ENCODE data around the gene SHANK1. TPM values are rescaled to one million over a fixed set of nuclear protein-coding genes. Genes with fewer than 3 reads are reported as not detected.
"Not testable (repeated sequence)": the region's sequence is repeated elsewhere in the genome, so short reads cannot be mapped to it uniquely, and the experiment has no call there.

The SHANK1 gene
- total RNA-seq, 1 donor from 2014 or later = 2.3 TPM

GRCh38 chr19:50619184-50619583 is 100.4 kb downstream of the SHANK1 start:
- not testable (repeated sequence) for H4K20me1 ChIP-seq (ENCODE audit: low read depth); H3K79me2 ChIP-seq (ENCODE audit: low read depth); H3K9ac ChIP-seq; H3K4me3 ChIP-seq; H3K36me3 Mint-ChIP-seq; H3K27me3 Mint-ChIP-seq (ENCODE audit: insufficient read depth, low read depth); H2AFZ ChIP-seq (replicated peaks); H3K27ac ChIP-seq; H3K9me3 Mint-ChIP-seq; H3K4me3 Mint-ChIP-seq; H3K36me3 ChIP-seq; H3F3A ChIP-seq (ENCODE audit: low read depth); H3K4me2 ChIP-seq; H3K27me3 ChIP-seq; H3K4me1 Mint-ChIP-seq; H3K27ac Mint-ChIP-seq; H3K9me3 ChIP-seq (ENCODE audit: low read depth); H3K4me1 ChIP-seq; DNase-seq (ENCODE audit: low spot score)

- H3K4me1 Mint-ChIP-seq; H3K27me3 Mint-ChIP-seq (ENCODE audit: insufficient read depth, low read depth): not testable (repeated sequence)
Measured at GRCh38 chr19:50618379-50618778, 101.2 kb downstream of the SHANK1 start.

GRCh38 chr19:50612504-50613404 is 106.8 kb downstream of the SHANK1 start:
- H3K36me3 Mint-ChIP-seq; H4K20me1 ChIP-seq (ENCODE audit: low read depth); H3K27ac Mint-ChIP-seq: not testable (repeated sequence)

More at GRCh38 chr19:50618379-50618778, 101.2 kb downstream of the SHANK1 start:
- H3K4me1 ChIP-seq; H3K27ac Mint-ChIP-seq; H4K20me1 ChIP-seq (ENCODE audit: low read depth); H3K9me3 Mint-ChIP-seq; H3K4me2 ChIP-seq; H3K79me2 ChIP-seq (ENCODE audit: low read depth); H3F3A ChIP-seq (ENCODE audit: low read depth); H3K27me3 ChIP-seq; H3K36me3 Mint-ChIP-seq; H2AFZ ChIP-seq (replicated peaks); DNase-seq (ENCODE audit: low spot score); H3K4me3 Mint-ChIP-seq; H3K36me3 ChIP-seq; H3K27ac ChIP-seq; H3K9ac ChIP-seq; H3K4me3 ChIP-seq; H3K9me3 ChIP-seq (ENCODE audit: low read depth): not testable (repeated sequence)

More at GRCh38 chr19:50612504-50613404, 106.8 kb downstream of the SHANK1 start:
- DNase-seq (ENCODE audit: low spot score); H3K27ac ChIP-seq; H3K4me2 ChIP-seq; H3K27me3 ChIP-seq; H3K9ac ChIP-seq; H3K9me3 Mint-ChIP-seq; H3K4me3 Mint-ChIP-seq; H3K36me3 ChIP-seq; H3K9me3 ChIP-seq (ENCODE audit: low read depth); H3K4me1 ChIP-seq; H3K4me1 Mint-ChIP-seq; H3K79me2 ChIP-seq (ENCODE audit: low read depth); H3K4me3 ChIP-seq; H2AFZ ChIP-seq (replicated peaks); H3F3A ChIP-seq (ENCODE audit: low read depth): not testable (repeated sequence)
- peaks cover 12% of the 10 kb centered on the region for H3K27me3 Mint-ChIP-seq (ENCODE audit: insufficient read depth, low read depth)

Other genes with a start within 250 kb of the SHANK1 start
- 32.9 and 127 TPM in 2 replicates for gene EMC10, start 243.3 kb downstream of the SHANK1 start, total RNA-seq (ENCODE audit: low replicate concordance)
- 5.6 and 8.4 TPM in 2 replicates for gene GARIN5A, start 243.0 kb downstream of the SHANK1 start, total RNA-seq (ENCODE audit: low replicate concordance)
- 1.7 and 2.4 TPM in 2 replicates for gene JOSD2, start 208.6 kb downstream of the SHANK1 start, total RNA-seq (ENCODE audit: low replicate concordance)
- not detected in 2 replicates for gene ASPDH, start 205.9 kb downstream of the SHANK1 start, total RNA-seq (ENCODE audit: low replicate concordance)
- 12.0 and 54.6 TPM in 2 replicates for gene LRRC4B, start 151.4 kb downstream of the SHANK1 start, total RNA-seq (ENCODE audit: low replicate concordance)
- gene SYT3, start 79.9 kb downstream of the SHANK1 start, total RNA-seq (ENCODE audit: low replicate concordance) = 0.41 and 1.1 TPM in 2 replicates
- 1.3 and 6.0 TPM in 2 replicates for gene C19orf81, start 70.4 kb downstream of the SHANK1 start, total RNA-seq (ENCODE audit: low replicate concordance)
- gene CLEC11A, start 3.6 kb upstream of the SHANK1 start, total RNA-seq (ENCODE audit: low replicate concordance) = 0.09 and 3.4 TPM in 2 replicates
- not detected in 2 replicates for gene GPR32, start 50.7 kb upstream of the SHANK1 start, total RNA-seq (ENCODE audit: low replicate concordance)
- gene ACP4, start 70.6 kb upstream of the SHANK1 start, total RNA-seq (ENCODE audit: low replicate concordance) = not detected in 2 replicates
- not detected in 2 replicates for gene KLK1, start 104.0 kb upstream of the SHANK1 start, total RNA-seq (ENCODE audit: low replicate concordance)
- not detected in 2 replicates for gene KLK15, start 113.8 kb upstream of the SHANK1 start, total RNA-seq (ENCODE audit: low replicate concordance)
- gene KLK3, start 135.1 kb upstream of the SHANK1 start, total RNA-seq (ENCODE audit: low replicate concordance) = not detected in 2 replicates
- not detected in 2 replicates for gene KLK2, start 153.6 kb upstream of the SHANK1 start, total RNA-seq (ENCODE audit: low replicate concordance)
- 0.68 TPM in 1 of 2 replicates, not detected in the other for gene KLK4, start 191.6 kb upstream of the SHANK1 start, total RNA-seq (ENCODE audit: low replicate concordance)
- not detected in 2 replicates for gene KLK5, start 233.2 kb upstream of the SHANK1 start, total RNA-seq (ENCODE audit: low replicate concordance)
- not detected in 2 replicates for gene KLK6, start 249.8 kb upstream of the SHANK1 start, total RNA-seq (ENCODE audit: low replicate concordance)